ENCODE results near the gene PRR35.

Gene PRR35

GRCh38 chr16:583815-584591 is 23.8 kb downstream of the PRR35 start:
- no peaks in the 10 kb centered on the region for H3K9me3 Mint-ChIP-seq
- no peak overlapping the region for H3K27ac Mint-ChIP-seq
- intact Hi-C loops (cut with micrococcal nuclease): no loop called here

GRCh38 chr16:585351-585750 is 25.2 kb downstream of the PRR35 start:
- H3K27me3 Mint-ChIP-seq: peaks cover 17% of the 10 kb centered on the region
- intact Hi-C loops (cut with micrococcal nuclease): no loop called here

More at GRCh38 chr16:583815-584591, 23.8 kb downstream of the PRR35 start:
- H3K36me3 Mint-ChIP-seq (ENCODE audit: low read depth): peaks cover 47% of the 10 kb centered on the region
- no peak overlapping the region for H3K4me3 Mint-ChIP-seq
- peaks cover 17% of the 10 kb centered on the region for H3K27me3 Mint-ChIP-seq
- peaks cover 16% of the 10 kb centered on the region for H3K4me1 Mint-ChIP-seq (ENCODE audit: low read depth)

DNA sequence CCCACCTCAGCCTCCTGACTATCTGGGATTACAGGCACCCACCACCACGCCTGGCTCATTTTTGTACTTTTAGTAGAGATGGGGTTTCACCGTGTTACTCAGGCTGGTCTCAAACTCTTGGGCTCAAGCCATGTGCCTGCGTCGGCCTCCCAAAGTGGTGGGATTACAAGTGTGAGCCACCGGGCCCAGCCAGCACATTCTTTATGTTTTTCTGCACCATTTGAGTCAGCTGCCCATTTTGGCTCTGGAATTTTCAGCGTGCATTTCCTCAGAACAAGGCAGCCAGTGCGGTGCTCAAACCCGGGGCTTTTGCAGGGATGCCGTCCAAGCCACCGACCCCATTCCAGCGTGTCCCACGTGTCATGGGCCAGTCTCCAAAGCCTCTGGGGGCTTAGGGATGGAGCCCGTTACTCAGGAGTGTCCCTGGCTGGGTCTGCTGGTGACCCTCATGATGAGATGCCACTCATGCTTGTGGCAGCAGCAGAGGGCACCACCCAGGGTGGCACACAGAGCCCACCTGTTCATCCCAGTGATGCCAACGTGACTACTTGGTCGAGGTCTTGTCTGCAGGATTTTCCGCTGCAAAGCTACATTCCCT is 26.0 kb downstream of the PRR35 start:
- Mint-ChIP-seq H3K4me3 (no peak overlapping the region), H3K27ac (no peak overlapping the region), H3K27me3 (peaks cover 17% of the 10 kb centered on the region), H3K36me3 (ENCODE audit: low read depth) (peaks cover 44% of the 10 kb centered on the region), H3K9me3 (no peaks in the 10 kb centered on the region), H3K4me1 (ENCODE audit: low read depth) (peaks cover 24% of the 10 kb centered on the region)
- intact Hi-C loops (cut with micrococcal nuclease): no loop called here

More at GRCh38 chr16:585351-585750, 25.2 kb downstream of the PRR35 start:
- Mint-ChIP-seq H3K4me3 (no peak overlapping the region), H3K27ac (peak overlapping the region; percentile 52), H3K9me3 (no peaks in the 10 kb centered on the region), H3K4me1 (ENCODE audit: low read depth) (peaks cover 16% of the 10 kb centered on the region), H3K36me3 (ENCODE audit: low read depth) (peaks cover 52% of the 10 kb centered on the region)

DNA sequence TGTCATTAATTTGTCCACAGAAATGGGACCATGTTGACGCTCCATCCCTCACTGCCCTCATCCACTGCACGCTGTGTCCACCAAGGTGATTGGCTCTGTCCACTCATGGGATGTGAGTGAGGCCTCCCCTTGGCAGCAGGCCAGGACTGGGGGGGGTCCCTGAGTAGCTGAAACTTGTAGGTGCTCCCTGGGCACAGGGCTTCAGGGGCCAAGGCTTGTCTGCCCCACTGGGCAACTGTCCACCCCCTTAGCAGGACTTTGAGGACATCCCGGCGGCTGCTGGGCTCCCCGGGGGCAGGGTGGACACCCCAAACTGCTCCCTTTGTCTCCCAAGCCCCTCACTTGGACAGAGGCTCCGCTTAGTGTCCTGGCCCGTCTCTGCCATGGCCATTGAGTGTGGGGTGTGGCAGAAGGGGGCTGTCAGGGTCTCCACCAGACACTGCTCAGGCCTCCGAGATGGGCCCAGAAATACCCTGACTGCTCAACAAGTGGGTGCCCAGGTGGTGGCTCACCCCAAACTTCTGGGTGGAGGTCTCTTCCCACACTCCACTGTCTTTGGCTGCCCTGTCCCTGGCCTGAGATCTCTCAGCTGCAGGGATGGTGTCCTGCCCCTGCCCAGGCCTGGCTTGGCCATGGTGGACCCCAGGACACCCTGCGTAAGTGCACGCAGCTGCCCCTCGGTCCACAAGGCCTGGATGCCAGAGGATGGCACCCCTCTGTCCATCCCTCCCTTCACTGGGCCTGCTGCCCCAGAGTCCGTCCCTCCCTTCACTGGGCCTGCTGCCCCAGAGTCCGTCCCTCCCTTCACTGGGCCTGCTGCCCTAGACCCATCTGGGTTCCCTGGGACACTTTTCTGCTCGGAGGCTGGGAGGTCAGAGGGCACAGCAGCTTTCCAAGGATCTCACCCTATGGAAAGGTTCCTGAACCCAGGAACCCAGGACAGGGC is 26.7 kb downstream of the PRR35 start:
- Mint-ChIP-seq H3K4me3 (peak overlapping the region; percentile 37), H3K36me3 (ENCODE audit: low read depth) (peaks cover 36% of the 10 kb centered on the region), H3K9me3 (no peaks in the 10 kb centered on the region), H3K27me3 (peaks cover 17% of the 10 kb centered on the region), H3K27ac (peak overlapping the region; percentile 35), H3K4me1 (ENCODE audit: low read depth) (peaks cover 32% of the 10 kb centered on the region)
- intact Hi-C loops (cut with micrococcal nuclease): no loop called here

- Mint-ChIP-seq H3K4me1 (ENCODE audit: low read depth) (peaks cover 48% of the 10 kb centered on the region), H3K9me3 (no peaks in the 10 kb centered on the region), H3K36me3 (ENCODE audit: low read depth) (peaks cover 26% of the 10 kb centered on the region), H3K27ac (peak overlapping the region; percentile 99), H3K27me3 (peaks cover 17% of the 10 kb centered on the region), H3K4me3 (peak overlapping the region; percentile 93)
- intact Hi-C loops (cut with micrococcal nuclease): no loop called here
These were observed 28.4 kb downstream of the PRR35 start for GRCh38 chr16:588639-588888.

DNA sequence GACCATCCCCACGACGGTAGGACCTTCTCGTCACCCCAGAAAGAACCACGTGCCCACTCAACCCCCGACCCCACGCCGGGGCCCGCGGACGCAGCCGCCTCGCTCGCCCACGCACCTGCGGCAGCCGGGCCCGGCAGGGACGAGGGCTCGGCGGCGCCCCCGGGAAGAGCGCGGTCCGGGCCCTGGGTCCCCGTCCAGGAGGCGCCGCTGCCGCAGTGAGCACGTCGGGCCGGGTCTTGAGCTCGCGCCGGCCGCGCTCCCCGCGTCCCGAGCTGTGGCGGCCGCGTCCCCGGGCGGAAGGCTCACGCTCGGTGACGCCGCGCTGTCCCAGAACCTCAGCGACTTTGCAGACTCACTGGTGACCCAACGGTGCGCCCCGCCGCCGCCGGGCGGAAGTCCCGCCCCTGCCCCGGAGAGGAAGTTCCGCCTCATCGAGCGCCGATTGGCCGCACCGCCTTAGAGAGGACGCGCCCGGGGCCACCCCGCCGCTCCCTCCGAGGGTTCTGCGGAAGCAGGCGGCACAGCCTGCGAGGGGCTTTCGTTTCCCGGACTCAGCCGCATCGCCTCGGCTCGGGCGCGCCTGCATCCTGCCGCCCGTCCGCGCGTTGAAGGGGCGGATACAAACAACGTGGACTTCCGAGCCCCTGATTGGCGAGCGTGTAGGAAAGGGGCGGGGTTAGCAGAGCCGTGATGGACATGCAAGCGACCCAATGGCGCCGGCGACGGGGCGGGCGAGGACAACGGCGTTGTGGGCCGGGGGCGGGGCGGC is 28.9 kb downstream of the PRR35 start:
- Mint-ChIP-seq H3K27me3 (peaks cover 17% of the 10 kb centered on the region), H3K27ac (peak overlapping the region; percentile 99), H3K9me3 (no peaks in the 10 kb centered on the region), H3K4me3 (peak overlapping the region; percentile 93), H3K36me3 (ENCODE audit: low read depth) (peaks cover 28% of the 10 kb centered on the region), H3K4me1 (ENCODE audit: low read depth) (peaks cover 53% of the 10 kb centered on the region)
- intact Hi-C loops (cut with micrococcal nuclease): loop anchor here (1.0 kb wide), 2 partner anchors 47 to 60 kb away; partner anchors contain the start of genes METTL26 and WDR90

GRCh38 chr16:589658-590187 is 29.5 kb downstream of the PRR35 start, which contains the start of gene RAB40C:
Gene RAB40C (plus strand): TSS chr16:590066. CDS start chr16:590292, 226 bp downstream.
- H3K4me3 Mint-ChIP-seq: peak within 1 kb of the TSS; percentile 93
- intact Hi-C loops (cut with micrococcal nuclease): loop anchor here (1.0 kb wide), 2 partner anchors 47 to 60 kb away; partner anchors contain the start of genes METTL26 and WDR90
- H3K36me3 Mint-ChIP-seq (ENCODE audit: low read depth): peaks cover 32% of the 10 kb centered on the region
- no peaks in the 10 kb centered on the region for H3K9me3 Mint-ChIP-seq
- peaks cover 16% of the 10 kb centered on the region for H3K27me3 Mint-ChIP-seq
- H3K4me1 Mint-ChIP-seq (ENCODE audit: low read depth): peaks cover 60% of the 10 kb centered on the region
- H3K27ac Mint-ChIP-seq: peak within 1 kb of the TSS; percentile 99

- Mint-ChIP-seq H3K27ac (peak overlapping the region; percentile 99), H3K4me3 (peak overlapping the region; percentile 73), H3K9me3 (no peaks in the 10 kb centered on the region), H3K4me1 (ENCODE audit: low read depth) (peaks cover 65% of the 10 kb centered on the region), H3K36me3 (ENCODE audit: low read depth) (peaks cover 36% of the 10 kb centered on the region), H3K27me3 (peaks cover 14% of the 10 kb centered on the region)
- intact Hi-C loops (cut with micrococcal nuclease): no loop called here
These were observed 30.1 kb downstream of the PRR35 start for GRCh38 chr16:590188-590814.

DNA sequence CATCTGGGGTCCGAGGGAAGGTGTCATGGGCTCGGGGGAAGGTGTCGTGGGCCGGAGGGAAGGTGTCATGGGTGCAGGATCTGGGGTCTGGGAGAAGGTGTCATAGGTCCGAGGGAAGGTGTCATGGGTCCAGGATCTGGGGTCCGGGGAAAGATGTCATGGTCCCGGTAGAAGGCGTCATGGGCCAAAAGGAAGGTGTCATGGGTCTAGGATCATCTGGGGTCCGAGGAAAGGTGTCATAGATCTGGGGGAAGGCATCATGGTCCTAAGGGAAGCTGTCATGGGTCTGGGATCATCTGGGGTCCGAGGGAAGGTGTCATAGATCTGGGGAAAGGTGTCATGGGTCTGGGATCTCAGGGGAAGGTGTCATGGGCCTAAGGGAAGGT is 30.6 kb downstream of the PRR35 start:
- H3K36me3 Mint-ChIP-seq (ENCODE audit: low read depth): peaks cover 40% of the 10 kb centered on the region
- peaks cover 9% of the 10 kb centered on the region for H3K27me3 Mint-ChIP-seq
- no peaks in the 10 kb centered on the region for H3K9me3 Mint-ChIP-seq
- intact Hi-C loops (cut with micrococcal nuclease): no loop called here
- H3K4me3 Mint-ChIP-seq: peak overlapping the region; percentile 73
- peaks cover 69% of the 10 kb centered on the region for H3K4me1 Mint-ChIP-seq (ENCODE audit: low read depth)
- H3K27ac Mint-ChIP-seq: peak overlapping the region; percentile 99

DNA sequence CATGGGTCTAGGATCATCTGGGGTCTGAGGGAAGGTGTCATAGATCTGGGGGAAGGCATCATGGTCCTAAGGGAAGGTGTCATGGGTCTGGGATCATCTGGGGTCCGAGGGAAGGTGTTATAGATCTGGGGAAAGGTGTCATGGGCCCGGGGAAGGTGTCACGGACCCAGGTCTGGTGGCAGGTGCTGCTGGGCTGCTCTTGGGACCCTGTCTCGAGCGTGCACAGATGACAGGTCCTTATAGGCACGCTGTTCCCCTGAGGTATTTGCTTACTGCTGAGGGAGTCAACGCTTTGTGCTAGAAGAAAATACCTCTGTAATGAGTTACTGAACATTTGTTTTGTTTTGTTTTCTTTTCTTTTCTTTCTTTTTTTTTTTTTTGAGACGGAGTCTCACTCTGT is 31.0 kb downstream of the PRR35 start:
- Mint-ChIP-seq H3K27ac (peak overlapping the region; percentile 99), H3K4me1 (ENCODE audit: low read depth) (peaks cover 73% of the 10 kb centered on the region), H3K9me3 (no peaks in the 10 kb centered on the region), H3K27me3 (peaks cover 5% of the 10 kb centered on the region), H3K36me3 (ENCODE audit: low read depth) (peaks cover 45% of the 10 kb centered on the region), H3K4me3 (peak overlapping the region; percentile 73)
- intact Hi-C loops (cut with micrococcal nuclease): no loop called here

GRCh38 chr16:591892-592517 is 31.8 kb downstream of the PRR35 start:
- Mint-ChIP-seq H3K36me3 (ENCODE audit: low read depth) (peaks cover 52% of the 10 kb centered on the region), H3K27me3 (peaks cover under 1% of the 10 kb centered on the region), H3K9me3 (no peaks in the 10 kb centered on the region), H3K4me3 (no peak overlapping the region), H3K27ac (peak overlapping the region; percentile 68), H3K4me1 (ENCODE audit: low read depth) (peaks cover 81% of the 10 kb centered on the region)
- intact Hi-C loops (cut with micrococcal nuclease): no loop called here

- Mint-ChIP-seq H3K9me3 (no peaks in the 10 kb centered on the region), H3K27me3 (no peaks in the 10 kb centered on the region), H3K27ac (peak overlapping the region; percentile 68), H3K4me1 (ENCODE audit: low read depth) (peaks cover 76% of the 10 kb centered on the region), H3K4me3 (no peak overlapping the region), H3K36me3 (ENCODE audit: low read depth) (peaks cover 56% of the 10 kb centered on the region)
- intact Hi-C loops (cut with micrococcal nuclease): no loop called here
These were observed 32.5 kb downstream of the PRR35 start for GRCh38 chr16:592518-593306.
